ENCODE measurements around the gene MPZL1. TPM values are rescaled to one million over a fixed set of nuclear protein-coding genes. Genes with fewer than 3 reads are reported as not detected.

Gene MPZL1
- total and polyA plus RNA-seq, 2 of the 8 experiments (the other 6 are each of a cell fraction or from before 2014, with no cell fraction given), result 37.8 to 120 TPM

GRCh38 chr1:167746988-167747655 lies 25.3 kb downstream of the MPZL1 start (continued):
- TF ChIP-seq USF2 (IDR thresholded peaks at IDR 0.05; ENCODE audit: low read length), result no peak
